Measurements from ENCODE around the gene NTNG2.

Gene NTNG2

GRCh38 chr9:132147331-132147730 lies 14.5 kb upstream of the NTNG2 start:
- no peak for DNase-seq

- no peak for DNase-seq
Measured at GRCh38 chr9:132147839-132148238, 14.0 kb upstream of the NTNG2 start.

GRCh38 chr9:132150256-132150655 lies 11.6 kb upstream of the NTNG2 start:
- no peak for DNase-seq

- DNase-seq: no peak
Measured at GRCh38 chr9:132151118-132151517, 10.7 kb upstream of the NTNG2 start.

GRCh38 chr9:132152231-132152630 lies 9.6 kb upstream of the NTNG2 start:
- no peak for DNase-seq

GRCh38 chr9:132154863-132155567 lies 6.8 kb upstream of the NTNG2 start:
- no peak for DNase-seq

- no peak for DNase-seq
Measured at GRCh38 chr9:132155568-132155895, 6.3 kb upstream of the NTNG2 start.

GRCh38 chr9:132156262-132156661 lies 5.6 kb upstream of the NTNG2 start:
- no peak for DNase-seq

GRCh38 chr9:132157347-132158116 lies 4.3 kb upstream of the NTNG2 start:
- DNase-seq: no peak

GRCh38 chr9:132160802-132161742 lies 786 bp upstream of the NTNG2 start:
- DNase-seq: peak in 1 of 2 experiments; percentile 36

- DNase-seq: no peak
Measured at GRCh38 chr9:132162764-132163456, 1.1 kb downstream of the NTNG2 start.

- no peak for DNase-seq
Measured at GRCh38 chr9:132163457-132163875, 1.6 kb downstream of the NTNG2 start.

GRCh38 chr9:132163876-132164603 lies 2.2 kb downstream of the NTNG2 start:
- DNase-seq: no peak

GRCh38 chr9:132164604-132165362 lies 2.9 kb downstream of the NTNG2 start:
- no peak for DNase-seq

GRCh38 chr9:132166599-132166998 lies 4.7 kb downstream of the NTNG2 start:
- no peak for DNase-seq

GRCh38 chr9:132167192-132167591 lies 5.3 kb downstream of the NTNG2 start:
- no peak for DNase-seq

- peak; percentile 60 to 83 for DNase-seq
Measured at GRCh38 chr9:132168347-132168746, 6.5 kb downstream of the NTNG2 start.

- no peak for DNase-seq
Measured at GRCh38 chr9:132168851-132169250, 7.0 kb downstream of the NTNG2 start.

GRCh38 chr9:132169672-132170392 lies 8.0 kb downstream of the NTNG2 start:
- DNase-seq: peak; percentile 56 to 61

- no peak for DNase-seq
Measured at GRCh38 chr9:132171702-132172101, 9.8 kb downstream of the NTNG2 start.

GRCh38 chr9:132172185-132172584 lies 10.3 kb downstream of the NTNG2 start:
- DNase-seq: no peak

All from SHP77 (cell line).